B cell (primary cell): ENCODE data around the gene SYNPO.

Experiments
- CTCF ChIP-seq: fragments of 200-600 bp; IDR thresholded peaks from one replicate; pipeline ENCODE4 v1.8.0; 2022; ENCODE audit warnings: antibody characterized with exemption, mild to moderate bottlenecking
- EZH2 ChIP-seq: IDR thresholded peaks from 2 replicates; pipeline ENCODE4 v1.6.1; 2012; ENCODE audit warnings: borderline replicate concordance, low read depth, mild to moderate bottlenecking, moderate library complexity, low read length; ENCODE audit not compliant: insufficient read depth, poor library complexity, severe bottlenecking

GRCh38 chr5:150618163-150618562 lies 22.3 kb upstream of the SYNPO start:
- TF ChIP-seq CTCF (no peak), EZH2 (no peak)
